MG63 (cell line): Measurements from ENCODE around the gene RYR2. TPM values are rescaled to one million over a fixed set of nuclear protein-coding genes. Genes with fewer than 3 reads are reported as not detected.

ENCODE experiments used
- DNase-seq: peaks from one replicate; pipeline ENCODE4 v3.0.0-alpha.2; 2020
- H3K27me3 ChIP-seq: fragments of 250-450 bp; sonication (Bioruptor Pico); 2 replicates; pipeline ENCODE4 v1.5.1; 2020; ENCODE audit warnings: mild to moderate bottlenecking, moderate library complexity
- H3K36me3 ChIP-seq: fragments of 250-450 bp; sonication (Bioruptor Pico); 2 replicates; pipeline ENCODE4 v1.5.1; 2020; ENCODE audit warnings: mild to moderate bottlenecking, moderate library complexity
- H3K4me3 ChIP-seq: fragments of 250-450 bp; sonication (Bioruptor Pico); 2 replicates; pipeline ENCODE4 v1.5.1; 2020; ENCODE audit warnings: mild to moderate bottlenecking, moderate library complexity
- H3K9me3 ChIP-seq: fragments of 250-450 bp; sonication (Bioruptor Pico); 2 replicates; pipeline ENCODE4 v1.5.1; 2020; ENCODE audit warnings: mild to moderate bottlenecking, moderate library complexity
- total RNA-seq: library from RNA; depleted of rRNA; stranded (reverse); fragments of >200 nt; shearing (Covaris generic); gene quantifications from 2 replicates; pipeline ENCODE4 v1.2.3, GENCODE V29; 2014; ENCODE audit warnings: low replicate concordance; rRNA removed

The RYR2 gene
- total RNA-seq, 1 experiment from 2014 or later = 0.26 TPM

DNA sequence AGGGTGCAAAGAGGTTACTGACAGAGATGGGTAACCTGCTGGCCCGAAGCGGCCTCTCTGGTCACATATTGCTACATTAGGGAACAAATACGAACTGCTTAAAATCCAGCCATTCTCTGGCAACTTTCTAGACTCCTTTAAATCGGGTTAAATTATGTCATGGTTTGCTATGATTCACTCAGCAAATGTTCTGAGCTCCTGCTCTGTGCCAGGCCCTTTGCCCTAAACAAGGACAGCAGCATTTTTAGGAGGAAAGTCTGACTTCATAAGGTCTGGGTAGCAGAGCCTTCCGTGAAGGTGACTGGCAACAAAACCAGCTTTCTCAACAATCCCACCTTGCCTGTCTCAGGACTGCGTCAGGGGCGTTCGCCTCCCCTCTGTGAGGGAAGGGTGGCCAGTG is 833.3 kb downstream of the RYR2 start:
- peak; percentile 55 for DNase-seq
- H3K27me3 ChIP-seq = no peaks in the 10 kb centered on the region
- no peaks in the 10 kb centered on the region for H3K9me3 ChIP-seq
- no peak overlapping the region for H3K4me3 ChIP-seq
- H3K36me3 ChIP-seq = no peaks in the 10 kb centered on the region

DNA sequence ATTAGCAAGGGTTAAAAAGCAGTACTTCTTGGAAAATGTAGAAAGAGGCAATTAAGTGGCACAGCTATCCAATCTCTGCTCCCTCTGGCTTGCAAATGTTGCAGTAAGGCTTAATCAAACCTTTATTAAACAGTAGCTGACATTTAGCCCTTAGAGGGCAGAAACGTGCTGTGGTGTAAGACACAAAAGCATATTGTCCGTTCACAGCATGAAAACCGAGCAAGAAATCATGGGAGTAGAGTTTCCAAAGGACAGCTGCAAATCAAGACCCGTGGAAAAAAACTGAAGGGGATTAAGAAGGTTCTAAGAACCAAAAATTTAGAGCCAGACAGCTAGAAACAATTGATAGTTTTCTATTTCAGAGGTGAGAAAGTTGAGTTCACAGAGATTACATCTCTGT is 835.6 kb downstream of the RYR2 start:
- H3K9me3 ChIP-seq = no peaks in the 10 kb centered on the region
- no peaks in the 10 kb centered on the region for H3K36me3 ChIP-seq
- H3K27me3 ChIP-seq = no peaks in the 10 kb centered on the region
- no peak overlapping the region for H3K4me3 ChIP-seq
- DNase-seq = no peak

DNA sequence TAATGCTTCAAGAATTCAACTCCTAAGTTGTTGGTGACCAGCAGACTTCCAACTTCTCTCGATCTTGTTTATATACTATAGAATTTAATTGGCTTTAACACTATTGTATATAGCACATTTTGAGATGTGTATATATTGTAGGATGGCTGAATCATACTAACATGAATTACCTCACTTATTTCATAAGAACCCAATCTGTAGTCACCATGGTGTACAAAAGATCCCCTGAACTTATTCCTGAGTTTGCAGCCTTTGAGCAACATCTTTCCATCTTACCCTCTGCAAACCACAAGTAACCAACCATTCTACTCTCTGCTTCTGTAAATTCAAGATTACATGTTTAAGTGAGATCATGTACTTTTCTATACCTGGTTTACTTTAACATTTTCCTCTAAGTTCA is 836.4 kb downstream of the RYR2 start:
- Histone ChIP-seq H3K27me3 (no peaks in the 10 kb centered on the region), H3K9me3 (no peaks in the 10 kb centered on the region), H3K4me3 (no peak overlapping the region), H3K36me3 (no peaks in the 10 kb centered on the region)
- no peak for DNase-seq

DNA sequence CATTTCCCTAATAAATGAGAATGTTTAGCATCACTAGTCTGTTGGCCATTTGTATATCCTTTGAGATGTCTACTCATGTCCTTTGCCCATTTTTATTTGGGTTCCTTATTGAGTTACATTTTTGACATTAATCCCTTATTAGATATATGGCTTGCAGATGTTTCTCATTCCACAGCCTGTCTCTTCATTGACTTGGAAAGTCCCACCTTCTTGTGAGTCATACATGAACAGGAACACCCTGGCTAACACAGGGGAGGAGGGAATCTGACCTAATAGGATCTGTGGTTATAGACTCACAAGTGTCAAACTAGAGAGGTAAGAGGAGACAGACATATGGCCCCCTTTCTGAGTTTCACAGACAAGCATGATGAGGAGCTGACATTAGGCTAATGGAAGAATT is 837.2 kb downstream of the RYR2 start:
- H3K36me3 ChIP-seq = no peaks in the 10 kb centered on the region
- DNase-seq = peak; percentile 24
- H3K27me3 ChIP-seq = no peaks in the 10 kb centered on the region
- H3K9me3 ChIP-seq = no peaks in the 10 kb centered on the region
- H3K4me3 ChIP-seq = no peak overlapping the region

Other genes starting within 250 kb of the RYR2 start
- 8.7 and 9.5 TPM in 2 replicates for gene MTR, start 246.9 kb upstream of the RYR2 start, total RNA-seq
- gene MT1HL1, start 37.7 kb upstream of the RYR2 start, total RNA-seq = not detected in 2 replicates